Stimulated activated CD4-positive, alpha-beta T cell treated with anti-CD3 and anti-CD28 coated beads, Interleukin-4, amount 100 ng/mL, for 4 hours (primary cell): ENCODE results near the gene EPB41L5.
A peak's percentile ranks its signal among the peaks of the same experiment; 100 is the strongest.
"Not testable (repeated sequence)": the region's sequence is repeated elsewhere in the genome, so short reads cannot be mapped to it uniquely, and the experiment has no call there.

Source experiments
- DNase-seq, 2 experiments: peaks; one replicate each; pipeline ENCODE4 v3.0.0-alpha.2; 2020

The EPB41L5 gene

DNA sequence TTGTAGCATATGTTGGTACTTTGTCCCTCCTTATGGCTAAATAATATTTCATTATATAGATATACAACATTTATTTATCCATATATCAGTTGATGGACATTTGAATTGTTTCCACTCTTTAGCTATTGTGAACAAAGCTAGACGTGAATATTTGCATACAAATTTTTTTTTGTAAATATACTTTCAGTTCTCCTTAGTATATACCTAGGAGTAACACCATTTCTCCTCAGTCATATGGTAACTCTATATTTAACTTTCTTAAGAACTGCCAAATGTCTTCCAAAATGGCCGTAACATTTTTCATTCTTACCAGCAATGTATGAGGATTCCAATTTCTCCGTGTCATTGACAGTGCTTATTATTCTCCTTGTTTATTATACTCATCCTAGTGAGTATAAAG is 135.8 kb downstream of the EPB41L5 start:
- DNase-seq: no peak

DNA sequence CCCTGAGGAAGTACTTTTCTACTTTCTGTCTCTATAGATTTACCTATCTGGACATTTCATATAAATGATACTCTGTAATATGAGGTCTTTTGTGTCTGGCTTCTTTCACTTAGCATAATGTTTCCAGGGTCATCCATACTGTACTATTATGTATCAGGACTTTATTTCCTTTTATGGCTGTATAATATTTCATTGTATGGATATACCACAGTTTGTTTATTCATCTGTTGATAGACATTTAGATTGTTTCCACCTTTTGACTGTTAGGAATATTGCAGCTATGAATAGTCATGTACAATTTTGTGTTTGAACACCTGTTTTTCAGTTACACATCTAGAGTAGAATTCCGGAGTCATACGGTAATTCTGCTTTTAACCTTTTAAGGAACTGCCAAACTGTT is 136.5 kb downstream of the EPB41L5 start:
- no peak for DNase-seq

DNA sequence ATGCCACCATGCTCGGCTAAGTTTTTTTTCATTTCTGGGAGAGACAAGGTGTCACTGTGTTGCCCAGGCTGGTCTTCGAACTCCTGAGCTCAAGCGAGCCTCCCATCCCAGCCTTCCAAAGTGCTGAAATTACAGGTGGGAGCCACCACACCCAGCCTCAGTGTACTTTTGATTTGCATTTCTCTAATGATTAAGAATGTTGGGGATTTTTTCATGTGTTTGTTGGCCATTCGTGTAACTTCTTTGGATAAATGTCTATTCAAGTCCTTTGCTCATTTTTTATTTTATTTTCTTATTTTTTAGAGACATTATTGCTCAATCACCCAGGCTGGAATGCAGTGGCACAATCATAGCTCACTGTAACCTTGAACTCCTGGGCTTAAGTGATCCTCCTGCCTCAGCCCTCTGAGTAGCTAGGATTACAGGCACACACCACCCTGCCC is 137.2 kb downstream of the EPB41L5 start:
- no peak for DNase-seq

DNA sequence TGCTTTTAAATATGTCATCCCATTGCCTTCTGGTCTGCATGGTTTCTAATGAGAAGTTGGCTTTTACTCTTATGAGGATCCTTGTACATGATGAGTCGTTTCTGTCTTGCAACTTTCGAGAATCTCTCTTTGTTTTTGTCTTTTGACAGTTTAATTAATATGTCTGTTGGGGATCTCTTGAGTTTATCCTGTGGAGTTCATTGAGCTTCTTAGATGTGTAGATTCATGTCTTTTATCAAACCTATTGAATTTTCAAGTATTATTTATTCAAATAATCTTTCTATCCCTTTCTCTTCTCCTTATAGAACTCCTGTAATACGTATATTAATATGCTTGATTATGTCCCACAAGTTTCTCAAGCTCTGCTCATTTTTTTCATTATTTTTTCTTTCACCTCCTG is 142.4 kb downstream of the EPB41L5 start:
- DNase-seq: no peak

DNA sequence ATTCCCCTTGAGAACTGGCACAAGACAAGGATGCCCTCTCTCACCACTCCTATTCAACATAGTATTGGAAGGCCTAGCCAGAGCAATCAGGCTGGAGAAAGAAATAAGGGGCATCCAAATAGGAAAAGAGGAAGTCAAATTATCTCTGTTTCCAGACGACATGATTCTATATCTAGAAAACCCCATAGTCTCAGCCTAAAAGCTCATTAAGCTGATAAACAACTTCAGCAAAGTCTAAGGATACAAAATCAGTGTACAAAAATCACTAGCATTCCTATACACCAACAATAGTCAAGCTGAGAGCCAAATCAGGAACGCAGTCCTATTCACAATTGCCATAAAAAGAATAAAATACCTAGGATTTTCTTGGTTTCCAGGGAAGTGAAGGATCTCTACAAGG is 145.8 kb downstream of the EPB41L5 start:
- DNase-seq: not testable (repeated sequence)

DNA sequence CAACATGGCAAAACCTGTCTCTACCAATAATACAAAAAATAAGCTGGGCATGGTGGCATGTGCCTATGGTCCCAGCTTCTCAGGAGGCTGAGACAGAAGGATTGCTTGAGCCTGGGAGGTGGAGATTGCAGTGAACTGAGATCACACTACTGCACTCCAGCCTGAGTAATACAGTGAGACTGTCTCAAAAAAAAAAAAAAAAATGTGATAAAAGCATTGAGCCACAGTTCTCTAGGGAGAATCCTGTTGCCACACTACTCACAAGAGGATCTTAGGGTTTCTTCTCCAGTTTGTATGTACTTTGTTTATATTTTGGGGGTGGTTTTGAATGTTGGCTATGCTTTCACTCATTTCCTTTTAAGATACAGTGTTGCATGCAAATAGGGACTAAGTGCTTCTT is 148.3 kb downstream of the EPB41L5 start:
- DNase-seq: no peak

DNA sequence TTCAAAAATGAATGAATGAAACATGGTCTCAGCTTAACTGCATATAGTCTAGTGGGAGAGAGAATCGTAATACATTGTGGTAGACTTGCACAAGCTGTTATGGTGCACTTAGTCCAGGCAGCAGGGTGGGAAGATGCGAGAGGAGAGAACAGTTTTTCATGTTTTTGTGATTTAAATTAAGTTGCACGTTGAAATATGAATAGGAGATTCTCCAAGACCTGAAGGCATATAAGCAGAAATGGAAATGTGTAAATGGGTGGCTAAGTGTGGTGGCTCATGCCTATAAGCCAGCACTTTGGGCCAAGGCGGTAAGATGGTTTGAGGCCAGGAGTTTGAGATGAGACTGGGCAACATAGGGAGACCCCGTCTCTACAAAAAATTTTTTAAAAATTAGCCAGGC is 149.8 kb downstream of the EPB41L5 start:
- DNase-seq: no peak

DNA sequence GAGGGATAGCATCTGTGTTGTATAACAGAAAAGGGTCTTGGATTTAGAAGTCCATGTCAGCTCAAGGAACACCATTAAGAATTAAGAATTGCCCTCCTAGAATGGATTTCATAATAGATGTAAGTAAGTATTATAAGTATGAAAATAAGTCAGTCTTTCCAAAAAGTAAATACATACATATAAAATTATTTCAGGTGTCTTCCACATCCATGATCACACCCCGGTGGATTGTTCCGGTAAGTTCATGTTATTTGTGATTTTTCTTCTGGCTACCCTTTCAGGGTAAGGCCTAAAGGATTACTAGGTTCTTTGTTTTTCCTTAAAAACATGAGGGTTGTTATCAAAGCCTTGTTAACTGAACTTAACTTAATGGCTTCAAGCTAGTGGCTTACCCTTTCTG is 154.4 kb downstream of the EPB41L5 start:
- DNase-seq: no peak

DNA sequence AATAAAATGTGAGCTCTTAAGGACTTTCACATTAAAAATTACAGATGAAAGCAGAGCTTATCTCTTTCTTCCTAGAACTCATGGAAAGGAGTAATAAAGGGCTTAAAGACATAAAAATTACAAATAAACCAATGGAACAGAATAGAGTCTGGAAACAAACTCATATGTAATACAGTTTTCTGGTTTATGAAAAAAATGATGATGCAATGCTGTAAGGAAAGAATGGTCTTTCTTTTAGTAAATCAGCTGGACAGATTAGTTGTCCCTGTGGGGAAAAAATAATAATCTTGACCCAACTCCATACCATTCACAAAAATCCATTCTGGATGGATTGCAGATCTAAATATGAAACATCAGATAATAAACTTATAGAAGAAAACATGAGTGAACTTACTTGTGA is 156.1 kb downstream of the EPB41L5 start:
- no peak for DNase-seq

DNA sequence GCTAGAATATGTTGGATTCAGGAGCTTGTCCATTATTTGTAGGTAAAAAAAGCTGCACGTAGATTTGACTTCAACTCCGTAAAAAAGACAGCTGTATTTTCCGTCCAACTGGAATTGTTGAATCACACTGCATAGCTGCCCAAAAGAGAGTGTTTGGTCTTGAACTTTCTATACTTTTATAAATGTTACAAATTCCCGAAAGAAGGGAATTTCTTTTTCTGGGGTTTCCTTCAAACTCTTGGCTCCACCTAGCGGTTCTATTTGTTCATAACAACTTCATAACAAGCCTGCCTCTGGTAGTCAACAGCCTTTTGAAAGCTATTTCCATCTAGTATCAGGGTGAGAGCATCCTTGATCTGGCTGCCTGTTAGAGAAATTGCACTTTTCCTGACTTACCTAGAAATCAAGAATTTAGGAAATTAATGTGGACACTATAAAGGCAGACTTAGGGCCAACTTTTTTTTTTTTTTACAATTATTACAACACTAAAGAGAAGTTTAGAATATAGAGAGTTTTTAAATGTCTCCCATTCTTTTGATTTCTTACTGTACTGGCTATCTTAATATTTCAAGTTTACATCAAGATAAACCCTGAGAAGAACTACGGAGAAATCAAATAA is 162.2 kb downstream of the EPB41L5 start:
- no peak for DNase-seq

DNA sequence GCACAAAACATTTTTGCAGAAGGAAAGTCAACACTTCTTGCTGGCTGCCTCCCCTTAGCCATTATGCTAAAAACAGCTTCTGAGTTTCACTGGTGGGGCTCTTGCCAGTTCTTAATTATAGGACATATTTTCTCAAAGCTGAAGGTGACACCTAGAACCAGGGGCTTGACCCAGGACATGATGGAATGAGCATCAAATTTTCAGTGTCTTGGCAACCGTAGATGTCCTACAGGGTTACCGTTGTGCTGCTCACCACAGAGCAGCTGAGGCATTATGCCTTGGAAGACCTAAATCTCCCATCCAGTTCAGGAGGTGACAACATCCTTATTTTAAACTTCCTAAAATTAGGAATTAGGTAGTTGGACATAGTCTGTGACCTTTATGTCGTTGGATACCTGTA is 163.6 kb downstream of the EPB41L5 start:
- DNase-seq: no peak

DNA sequence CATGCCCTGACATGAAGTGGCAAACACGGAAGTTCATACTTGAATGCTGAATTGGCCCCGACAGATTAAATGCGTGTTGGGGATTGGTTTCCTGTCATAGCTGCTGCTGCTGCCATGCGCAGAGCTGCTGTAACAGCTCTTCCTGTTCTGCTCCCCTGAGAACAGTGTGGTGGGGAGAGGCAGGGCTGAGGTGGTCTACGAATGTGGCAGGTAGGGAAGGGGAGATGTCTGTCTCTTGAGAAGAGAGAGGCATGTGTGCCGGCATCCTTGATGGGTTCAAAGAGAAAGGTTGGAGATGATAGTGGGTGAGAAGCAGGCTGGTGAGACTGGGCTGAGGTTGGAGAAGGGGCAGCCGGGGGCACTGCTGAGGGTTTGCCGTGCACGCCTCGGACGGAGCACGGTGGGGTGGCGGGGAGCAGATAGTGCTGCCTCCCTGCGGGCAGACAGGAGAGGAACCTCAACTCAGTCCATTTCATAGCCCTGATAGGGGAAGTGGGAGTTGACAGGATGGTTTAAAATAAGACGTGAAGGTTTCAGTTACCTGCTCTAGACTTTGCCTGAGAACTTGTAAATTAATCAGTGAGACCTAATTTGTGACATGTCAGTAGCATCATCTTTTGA is 164.2 kb downstream of the EPB41L5 start:
- peak; percentile 68 to 82 for DNase-seq

DNA sequence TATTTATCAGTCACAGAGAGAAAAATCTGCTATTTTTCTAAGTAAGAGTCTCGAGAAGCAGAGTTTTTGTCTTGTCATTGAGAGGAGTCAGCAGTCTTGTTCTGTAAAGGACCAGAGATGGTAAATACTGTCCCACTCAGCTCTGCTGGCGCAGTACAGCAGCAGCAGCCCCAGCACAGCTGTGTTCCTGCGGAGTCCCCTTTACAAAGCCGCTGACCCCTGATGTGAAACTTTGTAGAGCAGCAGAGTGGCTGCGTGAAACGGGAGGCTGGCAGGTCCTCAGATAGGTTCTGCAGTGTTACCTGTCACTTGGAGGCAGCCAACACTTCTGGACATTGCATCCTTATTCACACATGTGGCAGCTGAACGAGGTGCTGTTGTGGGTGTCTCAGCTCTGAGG is 165.1 kb downstream of the EPB41L5 start:
- no peak for DNase-seq

DNA sequence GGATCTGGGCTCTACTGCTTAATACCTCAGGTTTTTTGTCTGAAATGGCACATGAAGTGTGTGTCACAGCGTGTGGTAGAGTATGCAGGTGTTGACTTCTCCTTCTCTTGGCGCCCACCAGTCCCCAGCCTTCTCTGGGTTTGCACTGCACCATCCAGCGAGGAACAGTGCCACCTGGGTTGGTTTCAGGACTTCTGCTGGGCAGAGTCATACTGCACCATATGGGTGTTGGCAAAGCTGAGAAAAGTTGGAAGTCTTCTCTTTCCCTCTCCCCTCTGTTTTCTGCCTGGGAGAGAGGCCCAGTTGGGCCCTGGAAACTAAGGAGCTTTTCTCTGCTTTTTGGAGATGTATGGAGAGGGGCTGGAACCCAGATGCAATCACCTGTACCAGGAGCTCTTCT is 166.5 kb downstream of the EPB41L5 start:
- DNase-seq: no peak

DNA sequence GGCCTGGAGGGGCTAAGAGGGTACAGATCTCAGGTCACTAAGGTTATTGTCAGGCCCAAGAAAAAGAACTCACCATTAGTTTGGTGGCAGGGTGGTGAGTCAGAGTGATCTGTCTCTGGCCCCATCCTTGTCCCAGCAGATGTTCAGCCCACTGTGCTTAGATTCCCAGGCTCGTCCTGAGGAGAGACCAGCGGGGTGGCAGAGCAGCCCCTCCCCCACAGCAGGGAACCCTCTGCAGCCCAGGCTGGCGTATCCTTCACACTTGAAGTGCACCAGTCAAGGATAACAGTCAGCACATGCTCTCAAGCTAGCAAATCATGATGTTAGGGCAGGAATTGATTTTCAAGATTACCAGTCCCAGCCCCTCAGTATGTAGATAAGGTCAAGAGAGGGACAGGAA is 167.2 kb downstream of the EPB41L5 start:
- no peak for DNase-seq

DNA sequence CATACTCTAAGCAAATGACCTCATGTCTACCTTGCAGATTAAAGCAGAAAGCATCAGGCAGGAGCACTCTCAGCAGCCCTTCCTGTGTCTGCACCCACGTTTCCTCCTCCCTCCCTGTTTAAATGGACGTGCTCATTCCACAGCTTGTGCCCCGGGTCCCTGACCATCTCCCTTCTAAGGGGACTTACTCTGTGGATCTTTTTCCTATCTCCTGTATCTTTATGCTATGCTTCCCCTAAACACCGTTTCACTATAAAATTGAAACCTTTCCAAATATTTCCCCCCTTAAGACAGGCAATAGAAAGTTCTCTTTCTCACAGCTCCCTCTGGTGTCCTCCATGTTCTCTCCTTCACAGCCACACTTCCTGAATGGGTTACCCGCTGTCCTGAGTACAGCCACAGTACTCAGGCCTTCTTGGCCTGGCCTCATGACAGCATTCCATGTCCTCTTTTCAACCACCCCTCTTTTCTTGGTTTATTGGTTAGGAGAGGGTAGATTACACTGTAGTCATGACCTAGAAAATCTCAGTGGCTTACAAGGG is 169.2 kb downstream of the EPB41L5 start:
- no peak for DNase-seq

DNA sequence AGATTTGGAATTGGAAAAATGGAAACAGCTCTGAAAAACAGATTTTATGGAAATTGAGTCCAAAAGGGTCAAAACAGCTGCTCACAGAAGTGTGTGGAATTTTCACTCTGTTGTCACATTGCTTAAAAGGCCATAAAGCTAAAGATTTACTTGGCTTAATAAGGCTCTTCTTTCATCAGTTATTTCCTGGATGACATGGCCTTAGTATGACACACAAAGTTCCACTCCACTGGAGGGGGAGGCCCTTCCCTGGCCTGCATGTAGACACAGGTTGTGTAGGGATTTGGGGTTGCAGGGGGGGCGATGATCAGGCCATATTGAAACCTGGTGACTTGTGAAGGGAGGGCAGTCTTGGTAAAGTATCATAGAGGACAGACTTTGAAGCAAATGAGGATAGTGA is 176.3 kb downstream of the EPB41L5 start:
- DNase-seq: no peak

DNA sequence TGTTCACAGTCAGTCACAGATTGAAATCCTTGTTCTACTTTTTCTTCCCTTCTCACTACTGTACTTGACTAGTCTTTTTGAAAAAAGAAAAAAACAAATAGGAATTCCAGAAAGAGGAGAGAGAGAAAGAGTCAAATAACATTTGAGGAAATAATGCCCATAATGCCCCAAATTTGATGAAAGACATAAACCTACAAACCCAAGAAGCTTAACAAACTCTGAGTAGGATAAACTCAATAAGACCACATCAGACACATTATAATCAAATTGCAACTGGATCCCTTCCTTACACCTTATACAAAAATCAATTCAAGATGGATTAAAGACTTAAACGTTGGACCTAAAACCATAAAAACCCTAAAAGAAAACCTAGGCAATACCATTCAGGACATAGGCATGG is 179.4 kb downstream of the EPB41L5 start:
- DNase-seq: no peak

DNA sequence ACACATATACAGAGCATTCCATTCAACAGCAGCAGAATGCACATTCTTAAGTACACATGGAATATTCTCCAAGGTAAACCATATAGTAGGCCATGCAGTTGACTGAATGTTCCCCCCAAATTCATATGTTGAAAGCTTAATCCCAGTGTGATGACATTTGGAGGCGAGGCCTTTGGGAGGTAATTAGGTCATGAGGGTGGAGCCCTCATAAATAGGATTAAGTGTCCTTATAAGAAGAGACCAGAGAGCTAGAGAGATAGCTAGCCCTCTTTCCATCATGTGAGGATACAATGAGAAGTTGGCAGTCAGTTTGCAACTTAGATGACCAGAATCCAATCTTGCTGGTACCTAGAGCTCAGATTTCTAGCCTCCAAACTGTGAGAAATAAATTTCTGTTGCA is 182.7 kb downstream of the EPB41L5 start:
- no peak for DNase-seq

DNA sequence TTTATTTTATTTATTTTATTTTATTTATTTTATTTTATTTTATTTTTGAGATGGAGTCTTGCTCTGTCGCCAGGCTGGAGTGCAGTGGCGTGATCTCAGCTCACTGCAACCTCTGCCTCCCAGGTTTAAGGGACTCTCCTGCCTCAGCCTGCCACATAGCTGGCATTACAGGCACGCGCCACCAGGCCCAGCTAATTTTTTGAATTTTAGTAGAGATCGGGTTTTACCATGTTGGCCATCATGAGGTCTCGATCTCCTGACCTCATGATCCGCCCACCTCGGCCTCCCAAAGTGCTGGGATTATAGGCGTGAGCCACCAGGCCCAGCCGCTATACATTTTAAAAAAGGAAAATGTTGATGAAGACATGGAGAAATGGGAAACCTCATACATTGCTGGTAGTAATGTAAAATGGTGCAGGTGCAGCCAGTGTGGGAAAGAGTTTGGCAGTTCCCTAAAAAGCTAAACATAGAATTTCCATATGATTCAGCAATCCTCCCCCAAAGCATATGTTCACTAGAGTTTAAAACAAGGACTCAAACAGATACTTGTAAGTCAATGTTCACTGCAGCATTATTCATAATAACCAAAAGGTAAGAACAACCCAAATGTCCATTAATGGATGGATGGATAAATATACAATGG is 187.1 kb downstream of the EPB41L5 start:
- not testable (repeated sequence) for DNase-seq

DNA sequence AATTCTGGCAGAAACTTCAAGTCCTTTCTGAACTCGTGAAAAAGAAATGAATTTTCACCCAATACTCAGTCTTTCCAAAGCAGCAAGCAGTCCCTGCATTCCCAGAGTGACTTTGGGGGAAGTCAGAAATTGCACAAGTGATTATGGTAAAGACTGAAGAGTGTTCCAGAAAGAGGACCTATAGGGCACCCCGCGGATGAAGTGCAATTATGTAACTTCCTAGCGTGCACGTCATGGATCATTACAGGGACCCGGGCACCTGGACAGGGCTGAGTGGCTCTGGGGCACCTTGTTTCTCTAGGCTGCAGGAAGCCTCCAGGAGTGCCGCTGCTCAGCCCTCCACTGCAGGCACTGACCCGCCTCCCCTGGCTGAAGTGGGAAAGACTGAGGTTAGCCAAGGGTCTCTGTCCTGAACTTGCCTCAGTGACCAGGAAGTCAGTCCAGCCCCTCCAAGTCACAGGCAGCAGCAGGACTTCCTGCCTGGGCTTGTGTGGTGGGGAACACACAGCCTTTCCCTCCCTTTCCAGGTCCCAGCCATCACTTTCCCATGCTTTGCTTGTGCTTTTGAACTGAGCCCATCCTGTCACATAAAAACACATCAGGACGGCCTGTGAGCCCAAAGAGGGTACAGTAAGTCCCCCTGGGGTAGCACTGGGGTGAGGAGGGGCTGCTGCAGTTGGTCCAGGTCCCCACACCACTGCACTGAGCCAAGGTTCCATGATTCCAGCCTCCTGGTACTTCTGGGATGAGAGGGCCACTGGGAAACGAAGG is 190.6 kb downstream of the EPB41L5 start:
- DNase-seq: no peak

DNA sequence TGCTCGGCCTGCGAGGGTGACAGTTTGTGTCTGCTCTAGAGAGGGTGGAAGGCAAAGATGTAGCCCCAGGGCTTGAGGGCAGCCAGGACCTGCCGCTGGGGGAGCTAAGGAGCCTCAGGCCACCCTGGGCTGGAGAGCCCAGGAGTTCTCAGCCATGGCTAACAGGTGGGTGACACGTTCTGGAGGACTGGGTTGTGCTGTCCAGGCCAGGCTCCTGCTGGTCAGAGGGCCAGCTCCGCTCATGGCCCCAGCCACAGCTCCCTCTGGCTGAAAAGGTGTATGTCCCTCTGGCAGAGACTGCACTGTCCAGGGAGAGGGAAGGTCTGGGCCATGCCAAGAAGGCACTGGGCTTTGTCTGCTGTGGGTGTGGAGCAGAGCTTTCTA is 191.1 kb downstream of the EPB41L5 start:
- no peak for DNase-seq

DNA sequence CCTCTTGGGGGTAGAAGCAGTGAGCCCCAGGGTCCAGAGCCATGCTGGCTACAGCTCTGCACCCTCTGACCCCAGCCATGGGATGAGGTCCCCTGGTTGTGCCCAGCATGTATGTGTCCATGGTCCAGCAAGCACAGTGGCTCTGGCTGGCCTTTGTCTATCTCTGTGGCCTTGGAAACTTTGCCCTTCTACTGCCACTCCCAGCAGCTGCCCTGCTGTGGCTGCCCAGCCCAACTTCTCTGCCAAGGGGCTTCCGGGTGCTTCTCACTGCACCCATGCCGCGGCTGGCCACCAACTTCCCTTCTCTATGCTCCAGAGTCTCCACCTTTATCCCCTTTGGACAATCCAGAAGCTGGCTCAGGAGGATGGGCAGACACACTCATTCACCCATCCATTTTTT is 191.5 kb downstream of the EPB41L5 start:
- DNase-seq: no peak
